ENCODE measurements around the gene SH3D19. TPM values are rescaled to one million over a fixed set of nuclear protein-coding genes. Genes with fewer than 3 reads are reported as not detected.

The SH3D19 gene
- total and polyA plus RNA-seq, 3 experiments from 2014 or later, result not detected

GRCh38 chr4:151074416-151074916 lies 250.9 kb downstream of the SH3D19 start:
- Mint-ChIP-seq H3K4me1 (no peaks in the 10 kb centered on the region), H3K4me3 (no peak overlapping the region), H3K36me3 (no peaks in the 10 kb centered on the region), H3K27ac (no peak overlapping the region), H3K27me3 (peaks cover 6 to 9% of the 10 kb centered on the region in 2 donors), H3K9me3 (no peaks in the 10 kb centered on the region)
- DNase-seq, result no peak
- Histone ChIP-seq H3K4me1 (ENCODE audit: insufficient read depth, low read length) (no peaks in the 10 kb centered on the region), H3K27ac (ENCODE audit: low read depth, low read length) (no peak overlapping the region), H3K4me3 (ENCODE audit: low read length) (no peak overlapping the region), H3K27me3 (ENCODE audit: insufficient read depth, low read length, poor library complexity, severe bottlenecking) (no peaks in the 10 kb centered on the region), H3K36me3 (ENCODE audit: insufficient read depth, low read length) (no peaks in the 10 kb centered on the region), H3K9me3 (ENCODE audit: low read length) (no peaks in the 10 kb centered on the region)
- CTCF ChIA-PET, result no interaction called here
- POLR2A ChIA-PET, result interaction anchor here (0.6 kb wide), 1 partner anchor 17 kb away, joined by 3 read pairs; no protein-coding TSS in a partner anchor

Other genes starting within 250 kb of the SH3D19 start
- gene RPS3A, start 226.0 kb downstream of the SH3D19 start, total RNA-seq, result 1,000 to 10,000 TPM; 2,661 to 2,678 TPM
- gene RPS3A, start 226.0 kb downstream of the SH3D19 start, polyA plus RNA-seq, result 3,574 TPM
- not detected for gene PRSS48, start 48.4 kb downstream of the SH3D19 start, total RNA-seq
- gene PRSS48, start 48.4 kb downstream of the SH3D19 start, polyA plus RNA-seq, result not detected
- gene FHIP1A, start 83.6 kb upstream of the SH3D19 start, total RNA-seq, result under 1 TPM; 0.09 to 0.15 TPM
- not detected for gene FHIP1A, start 83.6 kb upstream of the SH3D19 start, polyA plus RNA-seq

All from CD8-positive, alpha-beta memory T cell (primary cell).